ENCODE measurements around the gene TMA7B.
A peak's percentile ranks its signal among the peaks of the same experiment; 100 is the strongest.

GRCh38 chr22:39959640-39960447 lies at the start of gene TMA7B:
- TF ChIP-seq CTCF (IDR thresholded peaks at IDR 0.05), result peak in 8 of 12 donors; percentile 6 to 30 (median 18)
- TF ChIP-seq POLR2A (IDR thresholded peaks at IDR 0.05), result no peak
